Endothelial cell of umbilical vein (primary cell): Measurements from ENCODE around the gene POR. TPM values are rescaled to one million over a fixed set of nuclear protein-coding genes. Genes with fewer than 3 reads are reported as not detected.

Experiments used
- BruUV-seq: library from RNA; stranded (reverse); fragments of 400-500 nt; replicated peaks from 2 replicates; lab custom pipeline; 2021; lab: Mats Ljungman, UMichigan
- CTCF ChIA-PET: fragments of 300-600, 350-600 bp; sonication (Branson Sonifier 250); formaldehyde crosslinking; loops from one replicate; lab custom pipeline; 2021; ENCODE audit warnings: antibody characterized with exemption, inconsistent platforms; lab: Charles Lee
- POLR2A ChIA-PET: fragments of 300-600, 350-600 bp; sonication (Branson Sonifier 250); formaldehyde crosslinking; loops from one replicate; lab custom pipeline; 2021; ENCODE audit warnings: antibody characterized with exemption, inconsistent platforms; lab: Charles Lee
- DNase-seq: peaks from one replicate; pipeline ENCODE4 v3.0.0-alpha.2; 2011; ENCODE audit warnings: low read depth, low spot score
- FAIRE-seq: peaks from 2 replicates; lab custom pipeline; 2011; peaks lifted over from hg19 to GRCh38; lab: Jason Lieb, UNC
- H2AFZ ChIP-seq: 2 replicates; pipeline ENCODE4 v1.6.0; 2012; ENCODE audit warnings: low read depth, low read length, control low read depth, inconsistent platforms
- H3K27ac ChIP-seq: 2 replicates; pipeline ENCODE4 v1.5.1; 2011; ENCODE audit warnings: low read depth, mild to moderate bottlenecking, control low read depth, low read length, moderate library complexity; ENCODE audit not compliant: insufficient read depth
- H3K27me3 ChIP-seq, 2 experiments: 2 replicates each; pipeline versions ENCODE4 v1.6.0 to v1.6.1; 2011; ENCODE audit warnings: low read length in 2 of 2, mixed read lengths in 1 of 2; ENCODE audit not compliant: control insufficient read depth in 2 of 2, insufficient read depth in 2 of 2
- H3K36me3 ChIP-seq, 2 experiments: 2 replicates in 1 of 2; 3 replicates in 1 of 2; pipeline ENCODE4 v1.5.1; 2011; ENCODE audit warnings: low read length in 2 of 2, mild to moderate bottlenecking in 1 of 2, moderate library complexity in 1 of 2; ENCODE audit not compliant: control insufficient read depth in 2 of 2, insufficient read depth in 2 of 2; ENCODE audit errors: extremely low read depth in 1 of 2
- H3K4me1 ChIP-seq: 3 replicates; pipeline ENCODE4 v1.5.1; 2011; ENCODE audit warnings: mild to moderate bottlenecking, low read length; ENCODE audit not compliant: control insufficient read depth, insufficient read depth; ENCODE audit errors: extremely low read depth
- H3K4me2 ChIP-seq: 2 replicates; pipeline ENCODE4 v1.6.1; 2011; ENCODE audit warnings: low read length, control low read depth, mixed read lengths; ENCODE audit not compliant: insufficient read depth
- H3K4me3 ChIP-seq, 3 experiments: fragments of 200-600 bp in 1 of 3; sonication (generic), shearing (Covaris generic) in 1 of 3; replicated peaks in 1 of 3; 2 replicates each; pipeline ENCODE4 v1.5.1; 2011 to 2016; ENCODE audit warnings: control low read depth in 3 of 3, low read length in 3 of 3, mild to moderate bottlenecking in 2 of 3, inconsistent platforms in 1 of 3, low read depth in 1 of 3, moderate library complexity in 1 of 3; ENCODE audit not compliant: insufficient read depth in 1 of 3
- H3K79me2 ChIP-seq: 2 replicates; pipeline ENCODE4 v1.6.0; 2012; ENCODE audit warnings: low read length, inconsistent platforms; ENCODE audit not compliant: control insufficient read depth, insufficient read depth
- H3K9ac ChIP-seq: replicated peaks from 2 replicates; pipeline ENCODE3; 2011; ENCODE audit warnings: low read length, control low read depth; ENCODE audit not compliant: insufficient read depth; ENCODE audit errors: extremely low read depth
- H3K9me1 ChIP-seq: replicated peaks from 3 replicates; pipeline ENCODE4 v1.6.0; 2011; ENCODE audit warnings: mild to moderate bottlenecking, low read length; ENCODE audit not compliant: control insufficient read depth, insufficient read depth; ENCODE audit errors: extremely low read depth
- H3K9me3 ChIP-seq: replicated peaks from 2 replicates; pipeline ENCODE4 v1.5.1; 2012; ENCODE audit warnings: low read length, inconsistent platforms; ENCODE audit not compliant: control insufficient read depth, insufficient read depth
- H4K20me1 ChIP-seq: replicated peaks from 2 replicates; pipeline ENCODE3; 2011; ENCODE audit warnings: mild to moderate bottlenecking, low read length; ENCODE audit not compliant: control insufficient read depth, insufficient read depth; ENCODE audit errors: extremely low read depth
- CTCF ChIP-seq, 2 donors: IDR thresholded peaks; 1 replicate in 1 of 2; 2 replicates in 1 of 2; pipeline ENCODE4 v1.5.1; 2011; ENCODE audit warnings: low read length in 2 of 2, mild to moderate bottlenecking in 2 of 2, moderate library complexity in 2 of 2, control low read depth in 1 of 2, inconsistent platforms in 1 of 2, low read depth in 1 of 2; ENCODE audit not compliant: insufficient read depth in 1 of 2; ENCODE audit errors: extremely low read depth in 1 of 2
- EZH2 ChIP-seq: IDR thresholded peaks from 2 replicates; pipeline ENCODE4 v1.6.1; 2012; ENCODE audit warnings: borderline replicate concordance, low read depth, mild to moderate bottlenecking, moderate library complexity, low read length, inconsistent platforms; ENCODE audit not compliant: severe bottlenecking
- FOS ChIP-seq: IDR thresholded peaks from 2 replicates; pipeline ENCODE4 v1.6.1; 2011; ENCODE audit warnings: mild to moderate bottlenecking, low read length, moderate library complexity, borderline replicate concordance; ENCODE audit not compliant: insufficient read depth
- GATA2 ChIP-seq: IDR thresholded peaks from 2 replicates; pipeline ENCODE4 v1.7.0; 2011; ENCODE audit warnings: low read depth, mild to moderate bottlenecking, moderate library complexity, mixed read lengths, low read length; ENCODE audit not compliant: insufficient read length, insufficient read depth
- JUN ChIP-seq: IDR thresholded peaks from 2 replicates; pipeline ENCODE4 v1.6.1; 2011; ENCODE audit warnings: borderline replicate concordance, low read depth; ENCODE audit not compliant: insufficient read length, insufficient read depth
- MYC ChIP-seq: IDR thresholded peaks from one replicate; pipeline ENCODE4 v1.6.1; 2011; ENCODE audit warnings: mild to moderate bottlenecking, low read depth, low read length
- POLR2A ChIP-seq: IDR thresholded peaks from 2 replicates; pipeline ENCODE4 v1.6.1; 2012; ENCODE audit warnings: low read depth, mild to moderate bottlenecking, control low read depth, low read length
- POLR2AphosphoS5 ChIP-seq: IDR thresholded peaks from 2 replicates; pipeline ENCODE4 v1.6.1; 2012; ENCODE audit warnings: low read depth, mild to moderate bottlenecking, control low read depth, low read length, moderate library complexity; ENCODE audit not compliant: insufficient read depth
- dilution Hi-C: fragments of 300-500 bp; cut with MboI; formaldehyde crosslinking; loops from one replicate; pipeline ENCODE4 v1.15.0; 2019; ENCODE audit warnings: low sequenced_read_pairs; ENCODE audit not compliant: extremely low pct_ligation_motif_present
- intact Hi-C: fragments of 100-400 bp; cut with micrococcal nuclease; formaldehyde crosslinking; loops from one replicate; pipeline ENCODE4 v1.10.0; 2022
- polyA plus RNA-seq, 4 experiments: library from polyadenylated mRNA; depleted of rRNA in 3 of 4; stranded (reverse) in 3 of 4; unstranded in 1 of 4; fragments of >200 nt; gene quantifications; 2 replicates each; pipeline versions ENCODE4 v1.2.1 to v1.2.3, GENCODE V29; 2011 to 2012; ENCODE audit warnings: missing spikeins in 1 of 4
- total RNA-seq: library from RNA; stranded (reverse); gene quantifications from 2 replicates; pipeline ENCODE4 v1.2.3, GENCODE V29; 2021

The POR gene
- total and polyA plus RNA-seq, 2 donors (not counting 3 experiments of a cell fraction or from before 2014, with no cell fraction given) = 59.5 to 73.6 TPM

GRCh38 chr7:75989500-75990388 is 74.8 kb downstream of the POR start:
- H3K9me1 ChIP-seq = no peaks in the 10 kb centered on the region
- no peak overlapping the region for H3K9ac ChIP-seq
- peaks cover 0 to 34% of the 10 kb centered on the region in 2 experiments for H3K36me3 ChIP-seq
- H4K20me1 ChIP-seq = no peaks in the 10 kb centered on the region
- intact Hi-C loops (no loop called here), dilution Hi-C loops (no loop called here)
- H3K4me2 ChIP-seq = no peak overlapping the region
- H3K27me3 ChIP-seq = no peaks in the 10 kb centered on the region
- H3K27ac ChIP-seq = no peak overlapping the region
- no TSS peak for BruUV-seq
- ChIA-PET POLR2A (interaction anchor here (0.6 to 0.7 kb wide), 2 partner anchors 23 to 36 kb away, joined by 3 to 9 read pairs; no protein-coding TSS in a partner anchor), CTCF (interaction anchor here (1.3 to 1.5 kb wide), 2 partner anchors 30 to 123 kb away, joined by 4 read pairs; no protein-coding TSS in a partner anchor)
- peaks cover 1% of the 10 kb centered on the region for H3K4me1 ChIP-seq
- FAIRE-seq = no peak
- no peak overlapping the region for H2AFZ ChIP-seq
- TF ChIP-seq GATA2 (no peak), EZH2 (no peak), FOS (no peak), CTCF (IDR thresholded peaks at IDR 0.05; ENCODE audit: extremely low read depth in 1 of 2, insufficient read depth in 1 of 2, low read depth in 1 of 2, low read length in 2 of 2) (no peak), POLR2AphosphoS5 (no peak), POLR2A (no peak), MYC (no peak), JUN (no peak)
- H3K9me3 ChIP-seq = no peaks in the 10 kb centered on the region
- H3K4me3 ChIP-seq = no peak overlapping the region
- no peaks in the 10 kb centered on the region for H3K79me2 ChIP-seq
- DNase-seq = no peak
